ENCODE results near the gene WSCD2.

WSCD2 gene

DNA sequence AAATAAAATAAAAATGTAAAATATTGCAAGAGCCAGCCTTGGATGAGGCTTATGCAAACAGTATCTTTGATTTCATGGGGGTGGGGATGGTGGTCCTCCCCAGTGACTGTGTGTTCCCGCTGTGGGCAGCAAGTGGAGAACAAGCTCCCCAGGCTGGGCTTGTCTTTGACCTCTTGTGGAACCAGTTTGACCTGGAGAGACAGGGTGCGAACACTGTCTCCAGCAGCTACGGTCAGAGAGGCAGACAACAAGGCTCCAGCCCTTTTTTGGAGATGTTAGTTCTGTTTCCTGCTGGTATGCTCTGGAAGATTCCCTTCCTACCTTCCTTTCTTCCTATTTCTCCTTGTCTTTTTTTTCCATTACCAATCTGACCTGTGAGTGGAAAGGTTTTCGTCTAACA, 21.8 kb upstream of the WSCD2 start:
- no peak for DNase-seq (ENCODE audit: low read depth in 2 of 2)

DNA sequence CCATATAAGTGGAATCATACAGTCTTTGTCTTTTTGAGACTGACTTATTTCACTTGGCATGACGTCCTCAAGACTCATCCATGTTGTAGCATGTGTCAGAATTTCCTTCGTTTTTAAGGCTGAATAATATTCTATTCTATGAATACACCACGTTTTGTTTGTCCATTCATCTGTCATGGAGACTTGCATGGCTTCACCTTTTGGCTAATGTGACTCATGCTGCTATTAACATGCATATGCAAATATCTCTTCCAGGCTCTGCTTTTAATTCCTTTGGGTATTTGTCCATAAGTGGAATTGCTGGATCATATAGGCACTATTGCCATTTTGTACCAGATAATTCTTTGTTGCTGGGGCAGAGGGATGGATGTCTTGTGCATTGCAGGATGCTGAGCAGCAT, 19.6 kb upstream of the WSCD2 start:
- no peak for DNase-seq (ENCODE audit: low read depth in 2 of 2)

GRCh38 chr12:108109954-108110353, 19.1 kb upstream of the WSCD2 start:
- no peak for DNase-seq (ENCODE audit: low read depth in 2 of 2)

DNA sequence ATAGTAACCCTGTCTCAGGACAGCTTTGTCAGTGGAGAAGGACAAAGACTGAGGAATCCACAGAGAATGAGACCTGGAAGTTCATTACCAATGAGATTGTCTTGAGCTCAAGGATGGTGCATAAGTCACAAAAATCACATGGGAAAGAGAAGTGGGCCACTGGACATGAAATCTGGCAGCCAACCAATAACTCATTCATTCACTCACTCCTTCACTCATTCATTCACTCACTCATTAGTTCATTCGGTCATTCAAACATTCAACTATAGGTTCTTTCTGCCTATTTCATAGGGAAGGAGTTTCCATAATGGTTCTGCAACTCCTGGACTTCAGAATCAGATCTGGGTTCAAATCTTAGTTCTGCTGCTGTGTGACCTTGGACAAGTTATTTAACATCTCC, 18.2 kb upstream of the WSCD2 start:
- DNase-seq (ENCODE audit: low read depth in 2 of 2) = no peak

GRCh38 chr12:108112832-108113556, 16.1 kb upstream of the WSCD2 start:
- DNase-seq (ENCODE audit: low read depth in 2 of 2) = no peak

- no peak for DNase-seq (ENCODE audit: low read depth in 2 of 2)
Measured at GRCh38 chr12:108115123-108116121, 13.7 kb upstream of the WSCD2 start.

GRCh38 chr12:108116254-108116653, 12.8 kb upstream of the WSCD2 start:
- no peak for DNase-seq (ENCODE audit: low read depth in 2 of 2)

- DNase-seq (ENCODE audit: low read depth in 2 of 2) = no peak
Measured at GRCh38 chr12:108116699-108117098, 12.4 kb upstream of the WSCD2 start.

- DNase-seq (ENCODE audit: low read depth in 2 of 2) = no peak
Measured at GRCh38 chr12:108117163-108117849, 11.8 kb upstream of the WSCD2 start.

DNA sequence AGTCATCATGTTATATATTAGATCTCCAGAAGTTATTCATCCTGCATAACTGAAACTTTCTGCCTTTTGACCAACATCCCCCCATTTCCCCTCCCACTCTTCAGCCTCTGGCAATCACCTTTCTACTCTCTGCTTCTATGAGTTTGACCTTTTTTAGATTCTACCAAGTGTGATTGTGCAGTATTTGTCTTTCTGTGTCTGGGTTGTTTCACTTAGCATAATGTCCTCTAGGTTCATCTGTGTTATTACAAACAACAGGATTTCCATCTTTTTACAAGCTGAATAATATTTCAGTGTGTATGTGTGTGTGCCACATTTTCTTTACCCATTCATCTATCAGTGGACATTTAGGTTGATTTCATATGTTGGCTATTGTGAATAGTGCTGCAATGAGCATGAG, 11.2 kb upstream of the WSCD2 start:
- no peak for DNase-seq (ENCODE audit: low read depth in 2 of 2)

DNA sequence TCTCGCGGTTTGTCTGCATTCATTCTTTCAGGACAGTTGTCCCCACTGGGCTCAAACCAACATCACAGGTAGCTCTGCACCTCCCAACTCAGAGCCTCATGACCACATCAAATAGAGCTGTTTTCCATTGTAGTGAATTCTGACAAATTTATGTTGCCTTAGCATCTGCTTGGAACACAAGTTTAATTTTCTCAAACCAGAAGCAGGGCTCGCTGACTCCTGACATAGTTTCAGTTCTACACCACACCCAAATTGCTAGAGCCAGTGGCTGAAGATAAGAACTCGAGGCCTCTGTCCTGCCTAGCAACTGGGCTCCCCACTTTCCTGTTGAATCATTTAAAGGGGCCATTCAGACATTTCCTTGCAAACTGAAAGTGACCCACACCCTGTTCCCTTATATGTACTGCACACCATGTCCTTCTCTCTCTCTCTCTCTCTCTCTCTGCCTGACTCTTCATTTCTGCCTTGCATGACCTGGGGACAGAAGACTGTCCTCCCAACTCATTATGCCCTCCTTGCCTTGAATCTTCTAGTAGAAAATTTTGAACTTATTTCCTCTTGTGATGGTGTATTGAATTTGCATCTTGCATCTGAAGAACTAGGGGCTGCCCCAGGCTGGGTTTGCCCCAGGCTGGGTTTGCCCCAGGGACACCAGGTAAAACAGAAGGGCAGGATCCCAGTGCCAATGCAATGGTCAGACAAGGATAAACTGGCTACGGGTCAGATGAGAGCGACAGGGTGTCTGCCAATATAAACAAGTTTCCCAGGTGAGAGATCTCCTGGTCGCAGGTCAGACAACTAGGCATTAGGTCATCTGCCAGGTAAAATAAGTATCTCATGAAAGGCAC, 9.7 kb upstream of the WSCD2 start:
- no peak for DNase-seq (ENCODE audit: low read depth in 2 of 2)

- DNase-seq (ENCODE audit: low read depth in 2 of 2) = no peak
Measured at GRCh38 chr12:108119974-108120862, 8.9 kb upstream of the WSCD2 start.

DNA sequence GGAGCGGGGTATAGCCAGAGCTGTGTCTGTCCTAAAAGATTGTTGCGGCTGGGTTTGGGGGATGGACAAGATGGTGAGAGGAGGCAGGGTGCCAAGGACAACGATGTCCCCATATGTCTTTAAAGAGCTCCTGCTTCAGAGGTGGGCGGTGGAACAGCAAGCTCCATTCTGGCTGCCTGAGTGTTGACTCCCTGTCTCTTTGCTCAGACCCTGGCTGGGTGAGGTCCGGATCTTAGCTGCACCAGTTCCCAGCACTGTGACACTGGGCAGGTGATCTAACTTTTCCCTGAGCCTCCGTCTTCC, 8.3 kb upstream of the WSCD2 start:
- no peak for DNase-seq (ENCODE audit: low read depth in 2 of 2)

GRCh38 chr12:108121320-108121719, 7.8 kb upstream of the WSCD2 start:
- no peak for DNase-seq (ENCODE audit: low read depth in 2 of 2)

DNA sequence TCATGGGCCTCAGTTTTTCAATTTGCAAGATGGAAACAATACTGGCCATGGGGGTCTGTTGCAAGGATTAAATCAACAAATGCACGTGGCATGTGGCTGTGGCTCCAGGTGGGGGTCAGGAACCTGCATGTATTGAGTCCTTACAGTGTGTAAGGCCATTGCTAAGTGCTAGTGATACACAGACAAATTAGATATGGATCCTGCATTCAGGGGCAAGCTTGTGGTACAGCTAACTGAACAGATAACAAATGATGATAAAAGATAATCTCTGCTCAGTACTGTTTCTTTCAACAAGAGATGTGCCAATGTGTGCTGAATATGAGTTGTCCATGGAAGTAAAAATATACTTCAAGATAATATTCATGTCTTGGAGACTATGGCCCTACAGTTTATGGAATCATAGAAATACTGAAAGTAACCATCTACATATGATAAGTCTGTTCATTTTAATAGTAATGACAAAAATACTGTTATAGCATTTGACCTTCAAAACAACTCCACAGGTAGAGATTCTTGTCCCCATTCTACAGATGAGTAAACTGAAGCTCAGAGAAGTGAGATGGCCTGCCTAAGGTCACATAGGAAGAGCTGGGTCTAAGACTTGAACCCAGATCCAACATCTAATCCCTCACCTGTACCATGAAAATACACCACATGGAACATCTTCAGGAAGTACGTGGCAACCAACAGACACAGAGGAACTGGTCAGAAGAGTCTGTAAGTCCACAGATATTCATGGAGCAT, 7.2 kb upstream of the WSCD2 start:
- DNase-seq (ENCODE audit: low read depth in 2 of 2) = no peak

GRCh38 chr12:108122644-108123043, 6.4 kb upstream of the WSCD2 start:
- no peak for DNase-seq (ENCODE audit: low read depth in 2 of 2)

- DNase-seq (ENCODE audit: low read depth in 2 of 2) = no peak
Measured at GRCh38 chr12:108123402-108123801, 5.7 kb upstream of the WSCD2 start.

GRCh38 chr12:108125073-108125472, 4.0 kb upstream of the WSCD2 start:
- no peak for DNase-seq (ENCODE audit: low read depth in 2 of 2)

DNA sequence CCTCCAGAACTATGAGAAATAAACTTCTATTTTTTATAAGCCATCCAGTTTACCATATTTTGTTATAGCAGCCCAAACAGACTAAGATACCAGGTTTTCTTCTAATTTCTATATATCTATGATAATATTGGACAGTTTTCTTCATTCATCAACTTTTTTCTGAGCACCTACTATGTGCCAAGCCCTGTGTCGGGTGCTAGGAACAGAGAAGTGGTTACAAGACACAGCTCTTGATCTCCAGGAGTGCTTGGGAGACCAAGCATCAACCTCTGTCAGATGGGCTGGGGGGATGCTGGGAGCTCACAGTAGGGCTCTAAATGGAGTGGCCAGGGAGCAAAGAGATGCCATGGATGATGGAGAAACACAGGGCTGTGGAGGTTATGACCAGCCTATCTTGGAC, 2.9 kb upstream of the WSCD2 start:
- no peak for DNase-seq (ENCODE audit: low read depth in 2 of 2)

GRCh38 chr12:108126990-108127501, 2.0 kb upstream of the WSCD2 start:
- DNase-seq (ENCODE audit: low read depth in 2 of 2) = no peak

All from fibroblast of skin of left quadriceps (primary cell).